GM12878 (cell line): ENCODE measurements around the gene FAM118B. TPM values are rescaled to one million over a fixed set of nuclear protein-coding genes. Genes with fewer than 3 reads are reported as not detected.

Experiments used
- ATAC-seq: fragments of 200-7000 bp; cut with Tn5 transposase; 3 replicates; pipeline ENCODE4 v1.9.1; 2020; ENCODE audit warnings: mild to moderate bottlenecking, moderate library complexity
- BruUV-seq: library from RNA; stranded (reverse); fragments of 400-500 nt; replicated peaks from 2 replicates; lab custom pipeline; 2021; lab: Mats Ljungman, UMichigan
- CTCF ChIA-PET: fragments of 300-600 bp; sonication (Branson Sonifier 250); formaldehyde crosslinking; extraction: SDS; loops from one replicate; lab custom pipeline; 2021; ENCODE audit warnings: inconsistent platforms; lab: Yijun Ruan, JAX
- POLR2A ChIA-PET: fragments of 350-600 bp; formaldehyde crosslinking; extraction: SDS; loops from one replicate; lab custom pipeline; 2021; ENCODE audit warnings: inconsistent platforms; lab: Charles Lee
- RAD21 ChIA-PET: fragments of 300-600 bp; sonication (Branson Sonifier 250); formaldehyde crosslinking; loops from one replicate; lab custom pipeline; 2023; ENCODE audit warnings: antibody characterized with exemption; ENCODE audit not compliant: unreplicated experiment; lab: Charles Lee
- SMC1A ChIA-PET: fragments of 300-600 bp; sonication (Branson Sonifier 250); formaldehyde crosslinking; loops from one replicate; lab custom pipeline; 2023; ENCODE audit not compliant: unreplicated experiment, uncharacterized antibody; lab: Charles Lee
- DNase-seq: peaks from one replicate; pipeline ENCODE4 v3.0.0-alpha.2; 2011; ENCODE audit warnings: low read depth, low spot score
- FAIRE-seq: peaks from 3 replicates; lab custom pipeline; 2011; peaks lifted over from hg19 to GRCh38; lab: Jason Lieb, UNC
- H2AFZ ChIP-seq: 2 replicates; pipeline ENCODE4 v1.6.0; 2011; ENCODE audit warnings: low read depth, low read length, control low read depth; ENCODE audit not compliant: control insufficient read depth
- H3K27ac ChIP-seq: 2 replicates; pipeline ENCODE4 v1.5.1; 2011; ENCODE audit warnings: control low read depth; ENCODE audit not compliant: control insufficient read depth, insufficient read depth
- H3K27me3 ChIP-seq, 2 experiments: replicated peaks in 1 of 2; 2 replicates each; pipeline versions ENCODE4 v1.6.0 to v1.6.1; 2011; ENCODE audit warnings: low read length in 1 of 2; ENCODE audit not compliant: control insufficient read depth in 2 of 2, insufficient read depth in 2 of 2
- H3K36me3 ChIP-seq, 2 experiments: 2 replicates each; pipeline ENCODE4 v1.5.1; 2011; ENCODE audit warnings: low read length in 1 of 2; ENCODE audit not compliant: control insufficient read depth in 2 of 2, insufficient read depth in 2 of 2
- H3K4me1 ChIP-seq: 2 replicates; pipeline ENCODE4 v1.6.1; 2011; ENCODE audit warnings: mild to moderate bottlenecking, low read length, moderate library complexity, mixed read lengths; ENCODE audit not compliant: control insufficient read depth, insufficient read depth
- H3K4me2 ChIP-seq: 2 replicates; pipeline ENCODE4 v1.6.0; 2011; ENCODE audit warnings: control low read depth; ENCODE audit not compliant: control insufficient read depth, insufficient read depth
- H3K4me3 ChIP-seq: fragments of 200-600 bp; sonication (generic); 2 replicates; pipeline ENCODE4 v1.5.1; 2016
- H3K79me2 ChIP-seq: 2 replicates; pipeline ENCODE4 v1.6.0; 2011; ENCODE audit warnings: low read length; ENCODE audit not compliant: control insufficient read depth, insufficient read depth
- H3K9ac ChIP-seq: 2 replicates; pipeline ENCODE4 v1.8.0; 2011; ENCODE audit warnings: low read length, control low read depth, mixed read lengths; ENCODE audit not compliant: control insufficient read depth, insufficient read depth
- H3K9me3 ChIP-seq: replicated peaks from 3 replicates; pipeline ENCODE4 v1.5.1; 2011; ENCODE audit warnings: mild to moderate bottlenecking, low read length; ENCODE audit not compliant: control insufficient read depth, insufficient read depth
- H4K20me1 ChIP-seq: 2 replicates; pipeline ENCODE4 v1.6.0; 2011; ENCODE audit not compliant: control insufficient read depth, insufficient read depth
- ATF3 ChIP-seq: IDR thresholded peaks from 2 replicates; pipeline ENCODE4 v1.6.1; 2011; ENCODE audit warnings: low read depth, mild to moderate bottlenecking, low read length, moderate library complexity, borderline replicate concordance; ENCODE audit errors: extremely low read depth
- BACH1 ChIP-seq: fragments of 450-650 bp; IDR thresholded peaks from 2 replicates; pipeline ENCODE4 v1.6.1; 2017; ENCODE audit warnings: mild to moderate bottlenecking, borderline replicate concordance
- BCL3 ChIP-seq: IDR thresholded peaks from 2 replicates; pipeline ENCODE4 v1.6.1; 2011; ENCODE audit warnings: borderline replicate concordance, low read depth, mild to moderate bottlenecking, moderate library complexity, low read length; ENCODE audit not compliant: insufficient read depth, poor library complexity, severe bottlenecking
- CBX5 ChIP-seq: sonication (generic); IDR thresholded peaks from 2 replicates; pipeline ENCODE4 v1.6.1; 2016; ENCODE audit warnings: low read depth, moderate library complexity, mild to moderate bottlenecking, inconsistent platforms
- CREB1 ChIP-seq: IDR thresholded peaks from 2 replicates; pipeline ENCODE4 v1.6.1; 2012; ENCODE audit warnings: low read depth, mild to moderate bottlenecking, inconsistent platforms
- CUX1 ChIP-seq: IDR thresholded peaks from 2 replicates; pipeline ENCODE4 v1.6.1; 2012; ENCODE audit warnings: improper control_type of control experiment, low read depth, low read length; ENCODE audit not compliant: insufficient replicate concordance
- KDM1A ChIP-seq: fragments of 200-600 bp; sonication (generic); IDR thresholded peaks from 2 replicates; pipeline ENCODE4 v1.6.1; 2016; ENCODE audit warnings: borderline replicate concordance
- NFYB ChIP-seq: IDR thresholded peaks from 2 replicates; pipeline ENCODE4 v1.6.1; 2011; ENCODE audit warnings: low read depth, mild to moderate bottlenecking, low read length, improper control_type of control experiment, moderate library complexity; ENCODE audit not compliant: insufficient read depth
- ZBTB4 ChIP-seq: fragments of 450-650 bp; formaldehyde crosslinking; IDR thresholded peaks from 2 replicates; pipeline ENCODE4 v1.4.0; 2022; ENCODE audit warnings: mild to moderate bottlenecking, moderate library complexity
- ZNF274 ChIP-seq: IDR thresholded peaks from one replicate; pipeline ENCODE4 v1.8.0; 2011; ENCODE audit not compliant: insufficient read length, insufficient read depth
- WGBS: methylation state at CpG from one replicate; pipeline ENCODE4 v1.1.6; 2016; ENCODE audit warnings: low lambda C conversion rate; ENCODE audit not compliant: insufficient replicate concordance, insufficient coverage; ENCODE audit errors: missing lambda C conversion rate; 5-methylcytosine and 5-hydroxymethylcytosine counted together
- in situ Hi-C: fragments of 300-500 bp; cut with MboI; formaldehyde crosslinking; loops from 9 replicates; pipeline ENCODE4 v1.14.3; 2018; ENCODE audit warnings: mixed read lengths
- intact Hi-C: fragments of 100-400 bp; cut with micrococcal nuclease; formaldehyde crosslinking; loops from one replicate; pipeline ENCODE4 v1.14.2; 2022; ENCODE audit not compliant: unreplicated experiment
- polyA plus RNA-seq, 11 experiments: library from polyadenylated mRNA; depleted of rRNA in 4 of 11; unstranded in 6 of 11; stranded (reverse) in 5 of 11; fragments of >200 nt; fragmentation: Nextera tagmentation in 4 of 11; fragmentation: Illumina TruSeq in 1 of 11; extraction: Ambion mirVana in 4 of 11; extraction: Trizol in 1 of 11; gene quantifications; 1 replicate in 1 of 11; 2 replicates in 10 of 11; pipeline versions ENCODE4 v1.2.1 to v1.2.3, GENCODE V29; 2011 to 2016; ENCODE audit warnings: inconsistent platforms in 2 of 11, missing spikeins in 2 of 11, low read depth in 1 of 11
- total RNA-seq, 4 experiments: library from RNA; depleted of rRNA in 3 of 4; stranded (reverse); fragments of >200 nt in 3 of 4; fragmentation: Illumina TruSeq in 1 of 4; extraction: Trizol in 1 of 4; gene quantifications; 2 replicates each; pipeline versions ENCODE4 v1.2.1 to v1.2.3, GENCODE V29; 2013 to 2021

The FAM118B gene
- total and polyA plus RNA-seq, 10 of the 15 experiments (the other 5 are each of a cell fraction or from before 2014, with no cell fraction given), result 12.8 to 29.7 (median 16.5) TPM

- Histone ChIP-seq H3K4me1 (no peaks in the 10 kb centered on the region), H3K36me3 (no peaks in the 10 kb centered on the region), H2AFZ (no peak overlapping the region), H3K9ac (no peak overlapping the region), H3K9me3 (no peaks in the 10 kb centered on the region), H3K79me2 (no peaks in the 10 kb centered on the region), H3K4me2 (no peak overlapping the region), H3K4me3 (no peak overlapping the region), H4K20me1 (no peaks in the 10 kb centered on the region), H3K27me3 (no peaks in the 10 kb centered on the region), H3K27ac (no peak overlapping the region)
- FAIRE-seq, result no peak
- no TSS peak for BruUV-seq
- in situ Hi-C loops (no loop called here), intact Hi-C loops (no loop called here)
- DNase-seq, result no peak
- POLR2A ChIA-PET, result no interaction called here
- CTCF ChIA-PET, result no interaction called here
- RAD21 ChIA-PET, result no interaction called here
- ATAC-seq, result no peak
- WGBS, result 41% methylated on average over 9 of the region's 9 CpGs
- SMC1A ChIA-PET, result no interaction called here
- TF ChIP-seq NFYB, result no peak
- TF ChIP-seq CREB1, result no peak
- TF ChIP-seq ZNF274, result no peak
- no peak for TF ChIP-seq CBX5
- TF ChIP-seq ZBTB4 (CRISPR knock-in tag), result no peak
- no peak for TF ChIP-seq ATF3
- TF ChIP-seq CUX1, result no peak
- no peak for TF ChIP-seq BCL3
- no peak for TF ChIP-seq KDM1A
- no peak for TF ChIP-seq BACH1
Measured at GRCh38 chr11:126165311-126165720, 46.3 kb upstream of the FAM118B start.
